NCI-H187 treated with DMSO at 0.1 percent for 48 hours (cell line): Measurements from ENCODE around the gene FSTL5.

Experiments
- DNase-seq: peaks from one replicate; lab custom pipeline; 2025; lab: John Stamatoyannopoulos, UW

The FSTL5 gene

DNA sequence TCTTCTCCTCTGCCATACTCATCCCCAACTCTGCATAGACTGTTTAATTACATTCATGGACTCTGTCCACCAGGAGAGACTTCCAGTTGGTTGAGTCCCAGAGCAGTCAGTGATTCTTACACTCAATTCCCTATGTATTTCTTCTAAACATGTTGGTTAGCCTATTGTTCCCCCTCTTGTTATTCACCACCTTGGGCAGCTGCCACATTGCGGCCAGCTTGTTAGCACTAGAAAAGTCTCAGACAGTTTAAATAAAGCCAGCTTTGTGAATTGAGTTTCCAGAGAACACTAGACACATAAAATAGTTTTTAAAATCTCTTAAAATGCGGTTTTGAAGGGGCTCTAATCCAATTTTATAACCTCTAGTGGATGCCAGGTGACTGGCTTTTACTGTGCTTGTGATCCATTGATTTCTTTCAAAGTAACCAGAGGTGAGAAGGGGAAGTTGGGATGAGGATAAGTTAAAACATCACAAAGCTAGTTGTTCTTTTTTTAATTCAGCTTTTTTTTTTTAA lies 827.7 kb downstream of the FSTL5 start:
- DNase-seq, result no peak
